ENCODE measurements around the gene SNX13.

The SNX13 gene

DNA sequence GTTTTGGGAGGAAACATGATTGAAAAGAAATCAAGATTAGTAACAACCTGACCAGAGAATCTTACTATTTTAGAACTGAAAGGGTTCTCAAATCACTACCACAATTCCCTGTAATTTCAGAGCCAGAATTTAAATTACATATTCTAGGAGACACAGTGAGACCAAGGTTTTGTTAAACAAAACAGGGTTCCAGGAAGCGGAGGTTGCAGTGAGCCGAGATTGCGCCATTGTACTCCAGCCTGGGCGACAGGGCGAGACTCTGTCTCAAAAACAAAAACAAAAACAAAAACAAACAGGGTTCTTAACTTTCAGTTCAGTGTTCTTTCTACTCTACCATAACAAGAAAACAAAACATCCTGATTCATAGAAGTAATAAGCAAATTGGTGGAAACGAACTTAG is 57.6 kb downstream of the SNX13 start:
- no peak for ATAC-seq (replicated peaks)
- Mint-ChIP-seq H3K27ac (no peak overlapping the region), H3K36me3 (ENCODE audit: insufficient read depth) (peaks cover 23% of the 10 kb centered on the region)

DNA sequence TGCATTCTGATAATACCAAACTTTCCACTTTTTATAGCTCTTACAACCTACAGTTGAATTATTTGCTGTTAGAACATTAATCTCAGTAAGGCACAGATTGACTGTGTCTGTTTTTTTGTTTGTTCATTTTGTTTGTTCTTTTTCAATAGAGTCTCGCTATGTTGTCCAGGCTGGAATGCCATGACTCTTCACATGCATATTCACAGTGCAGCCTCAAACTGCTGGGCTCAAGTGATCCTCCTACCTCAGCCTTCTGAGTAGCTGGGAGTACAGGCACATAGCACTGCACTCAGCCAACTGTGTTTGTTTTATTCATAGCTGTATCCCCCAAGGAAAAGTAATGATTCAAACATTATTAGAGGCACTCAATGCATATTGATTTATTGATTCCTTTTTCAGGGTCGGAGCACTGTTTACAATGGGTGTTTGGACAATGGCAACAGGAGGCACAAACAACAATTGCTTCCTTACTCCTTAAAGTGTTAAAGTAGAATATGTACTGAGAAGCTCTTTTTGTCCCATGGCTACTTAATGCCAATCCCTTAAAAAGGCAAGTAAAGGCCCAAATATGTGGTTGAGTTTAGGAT is 61.1 kb downstream of the SNX13 start:
- no peak for ATAC-seq (replicated peaks)
- Mint-ChIP-seq H3K27me3 (no peaks in the 10 kb centered on the region), H3K4me1 (ENCODE audit: low read depth in 2 of 2) (no peaks in the 10 kb centered on the region), H3K27ac (no peak overlapping the region), H3K36me3 (ENCODE audit: insufficient read depth) (peaks cover 11% of the 10 kb centered on the region), H3K4me3 (no peak overlapping the region), H3K9me3 (no peaks in the 10 kb centered on the region)
- no peak for DNase-seq

More for the DNA sequence above, 57.6 kb downstream of the SNX13 start:
- Mint-ChIP-seq H3K27me3 (no peaks in the 10 kb centered on the region), H3K4me3 (no peak overlapping the region), H3K9me3 (no peaks in the 10 kb centered on the region), H3K4me1 (ENCODE audit: low read depth in 2 of 2) (no peaks in the 10 kb centered on the region)
- DNase-seq: no peak

DNA sequence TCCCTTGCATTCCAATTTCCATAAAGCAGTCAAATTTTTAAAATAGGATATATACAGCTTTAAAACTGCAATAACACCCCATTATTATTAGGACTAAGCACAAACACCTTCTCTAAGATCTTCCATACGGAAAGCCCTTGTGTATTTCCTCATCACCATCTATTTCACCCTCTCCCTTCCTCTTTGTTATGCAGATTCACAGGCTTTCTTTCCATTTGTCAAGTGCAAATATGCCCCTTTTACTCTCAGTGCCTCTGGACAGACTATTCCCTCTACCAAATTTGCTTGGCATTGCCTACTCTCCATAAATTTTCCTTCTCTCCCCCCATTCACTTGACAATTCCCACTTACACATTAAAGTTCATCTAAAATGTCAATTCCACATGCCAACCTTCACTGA is 61.7 kb downstream of the SNX13 start:
- H3K27ac Mint-ChIP-seq: no peak overlapping the region
- no peak for ATAC-seq (replicated peaks)
- no peaks in the 10 kb centered on the region for H3K4me1 Mint-ChIP-seq (ENCODE audit: low read depth in 2 of 2)
- no peaks in the 10 kb centered on the region for H3K9me3 Mint-ChIP-seq
- H3K36me3 Mint-ChIP-seq (ENCODE audit: insufficient read depth): peaks cover 14% of the 10 kb centered on the region
- DNase-seq: no peak
- H3K4me3 Mint-ChIP-seq: no peak overlapping the region
- H3K27me3 Mint-ChIP-seq: no peaks in the 10 kb centered on the region

GRCh38 chr7:17871815-17872533 is 68.3 kb downstream of the SNX13 start:
- no peak overlapping the region for H3K4me3 Mint-ChIP-seq
- H3K9me3 Mint-ChIP-seq: no peaks in the 10 kb centered on the region
- H3K36me3 Mint-ChIP-seq (ENCODE audit: insufficient read depth): peaks cover 22% of the 10 kb centered on the region
- no peak for DNase-seq
- no peaks in the 10 kb centered on the region for H3K27me3 Mint-ChIP-seq
- H3K27ac Mint-ChIP-seq: no peak overlapping the region
- ATAC-seq (replicated peaks): no peak
- H3K4me1 Mint-ChIP-seq (ENCODE audit: low read depth in 2 of 2): no peaks in the 10 kb centered on the region

- H3K9me3 Mint-ChIP-seq: peaks cover 0 to 6% of the 10 kb centered on the region in 2 donors
- no peak for DNase-seq
Measured at GRCh38 chr7:17870406-17870805, 69.9 kb downstream of the SNX13 start.

DNA sequence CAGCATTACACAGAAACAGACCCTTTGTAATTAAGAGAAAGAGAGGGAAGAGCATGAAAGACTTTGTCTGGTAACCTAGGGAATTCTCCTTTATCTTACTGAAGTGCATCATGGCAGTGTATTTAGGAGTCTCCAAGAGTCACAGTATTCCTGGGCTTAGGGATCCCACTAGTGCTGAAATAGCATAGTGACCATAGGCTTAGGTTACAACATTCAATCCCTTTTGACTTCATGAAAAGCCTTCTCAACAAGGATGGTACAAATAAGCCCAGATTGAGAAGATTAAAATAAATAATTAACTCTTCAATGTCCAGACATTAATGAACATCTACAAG is 76.5 kb downstream of the SNX13 start:
- Mint-ChIP-seq H3K27me3 (no peaks in the 10 kb centered on the region), H3K9me3 (peaks cover 0 to 10% of the 10 kb centered on the region in 2 donors), H3K4me1 (ENCODE audit: low read depth in 2 of 2) (peaks cover 13 to 29% of the 10 kb centered on the region in 2 donors), H3K36me3 (ENCODE audit: insufficient read depth) (peaks cover 38% of the 10 kb centered on the region), H3K27ac (no peak overlapping the region), H3K4me3 (no peak overlapping the region)
- ATAC-seq (replicated peaks) (no peak), DNase-seq (no peak)

More at GRCh38 chr7:17870406-17870805, 69.9 kb downstream of the SNX13 start:
- Mint-ChIP-seq H3K4me1 (ENCODE audit: low read depth in 2 of 2) (no peaks in the 10 kb centered on the region), H3K36me3 (ENCODE audit: insufficient read depth) (peaks cover 30% of the 10 kb centered on the region), H3K27ac (no peak overlapping the region), H3K4me3 (no peak overlapping the region), H3K27me3 (no peaks in the 10 kb centered on the region)
- no peak for ATAC-seq (replicated peaks)

GRCh38 chr7:17863095-17863808 is 77.0 kb downstream of the SNX13 start:
- peaks cover 13 to 33% of the 10 kb centered on the region in 2 donors for H3K4me1 Mint-ChIP-seq (ENCODE audit: low read depth in 2 of 2)
- DNase-seq (no peak), ATAC-seq (replicated peaks) (no peak)
- peaks cover 38% of the 10 kb centered on the region for H3K36me3 Mint-ChIP-seq (ENCODE audit: insufficient read depth)
- no peak overlapping the region for H3K4me3 Mint-ChIP-seq
- peaks cover 0 to 10% of the 10 kb centered on the region in 2 donors for H3K9me3 Mint-ChIP-seq
- H3K27me3 Mint-ChIP-seq: no peaks in the 10 kb centered on the region
- H3K27ac Mint-ChIP-seq: peak overlapping the region in 1 of 2 donors; percentile 23

- ATAC-seq (replicated peaks): no peak
- H3K4me1 Mint-ChIP-seq (ENCODE audit: low read depth in 2 of 2): peaks cover 16 to 57% of the 10 kb centered on the region in 2 donors
- H3K36me3 Mint-ChIP-seq (ENCODE audit: insufficient read depth): peaks cover 17% of the 10 kb centered on the region
- no peak overlapping the region for H3K4me3 Mint-ChIP-seq
- peak overlapping the region in 1 of 2 donors; percentile 23 for H3K27ac Mint-ChIP-seq
- H3K27me3 Mint-ChIP-seq: no peaks in the 10 kb centered on the region
- peaks cover 0 to 2% of the 10 kb centered on the region in 2 donors for H3K9me3 Mint-ChIP-seq
- no peak for DNase-seq
Measured at GRCh38 chr7:17856251-17856650, 84.0 kb downstream of the SNX13 start.

DNA sequence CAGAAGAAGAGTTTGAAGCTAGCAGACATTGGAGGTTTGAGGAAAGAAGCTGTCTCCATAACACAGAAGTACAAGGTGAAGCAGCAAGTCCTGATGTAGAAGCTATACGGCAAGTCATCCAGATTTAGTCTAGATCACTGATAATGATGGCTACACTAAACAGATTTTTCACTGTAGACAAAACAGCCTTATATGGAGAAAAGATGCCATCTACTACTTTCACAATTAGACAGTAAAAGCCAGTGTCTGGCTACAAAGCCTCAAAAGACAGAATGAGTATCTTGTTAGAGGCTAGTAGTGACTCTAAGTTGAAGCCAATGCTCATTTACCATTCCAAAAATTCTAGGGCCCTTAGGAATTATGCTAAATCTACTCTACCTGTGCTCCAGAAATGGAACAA is 85.1 kb downstream of the SNX13 start:
- Mint-ChIP-seq H3K9me3 (peaks cover 0 to 2% of the 10 kb centered on the region in 2 donors), H3K4me3 (no peak overlapping the region), H3K4me1 (ENCODE audit: low read depth in 2 of 2) (peaks cover 9 to 49% of the 10 kb centered on the region in 2 donors), H3K27ac (peak overlapping the region in 1 of 2 donors; percentile 39), H3K27me3 (no peaks in the 10 kb centered on the region), H3K36me3 (ENCODE audit: insufficient read depth) (peaks cover 15% of the 10 kb centered on the region)
- ATAC-seq (replicated peaks) (no peak), DNase-seq (no peak)

DNA sequence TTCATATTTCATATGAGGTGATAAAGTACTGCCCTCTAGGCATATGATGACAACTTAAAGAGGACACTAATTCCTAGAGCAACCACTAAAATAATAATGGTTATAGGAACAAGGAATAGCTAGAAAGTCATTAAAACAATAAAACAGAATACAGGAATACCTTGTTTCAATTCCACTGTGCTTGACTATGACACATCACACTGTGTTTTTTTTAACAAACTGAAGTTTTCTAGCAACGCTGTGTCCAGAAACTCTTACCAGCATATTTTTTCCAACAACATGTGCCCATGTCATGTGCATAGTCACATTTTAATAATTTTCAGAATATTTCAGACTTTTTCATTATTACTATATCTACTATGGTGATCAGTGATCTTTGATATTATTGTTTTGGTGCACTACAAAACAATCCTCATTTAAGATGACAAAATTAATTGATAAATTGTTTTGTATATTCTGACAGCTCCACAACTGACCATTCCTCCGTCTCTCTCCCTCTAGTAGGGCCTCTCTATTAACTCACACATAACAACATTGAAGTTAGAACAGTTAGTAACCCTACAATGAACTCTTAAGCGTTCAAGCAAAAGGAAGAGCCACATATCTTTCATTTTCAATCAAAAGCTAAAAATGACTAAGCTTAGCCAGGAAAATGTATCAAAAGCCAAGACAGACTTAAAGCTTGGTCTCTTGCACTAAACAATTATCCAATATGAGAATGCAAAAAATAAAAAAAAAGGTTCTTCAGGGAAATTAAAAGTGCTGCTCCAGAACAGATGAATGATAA is 85.8 kb downstream of the SNX13 start:
- no peak overlapping the region for H3K4me3 Mint-ChIP-seq

GRCh38 chr7:17852361-17852760 is 87.9 kb downstream of the SNX13 start:
- Mint-ChIP-seq H3K27me3 (no peaks in the 10 kb centered on the region), H3K4me1 (ENCODE audit: low read depth in 2 of 2) (peaks cover 9 to 33% of the 10 kb centered on the region in 2 donors), H3K9me3 (peaks cover 0 to 2% of the 10 kb centered on the region in 2 donors), H3K4me3 (no peak overlapping the region), H3K36me3 (ENCODE audit: insufficient read depth) (peaks cover 9% of the 10 kb centered on the region), H3K27ac (peak overlapping the region in 1 of 2 donors; percentile 25)
- ATAC-seq (replicated peaks) (no peak), DNase-seq (no peak)

More for the DNA sequence above, 85.8 kb downstream of the SNX13 start:
- H3K36me3 Mint-ChIP-seq (ENCODE audit: insufficient read depth): peaks cover 12% of the 10 kb centered on the region
- H3K27me3 Mint-ChIP-seq: no peaks in the 10 kb centered on the region
- peak overlapping the region in 1 of 2 donors; percentile 39 for H3K27ac Mint-ChIP-seq
- peaks cover 9 to 43% of the 10 kb centered on the region in 2 donors for H3K4me1 Mint-ChIP-seq (ENCODE audit: low read depth in 2 of 2)
- DNase-seq (no peak), ATAC-seq (replicated peaks) (no peak)
- peaks cover 0 to 2% of the 10 kb centered on the region in 2 donors for H3K9me3 Mint-ChIP-seq

GRCh38 chr7:17849504-17849903 is 90.8 kb downstream of the SNX13 start:
- peaks cover 5 to 26% of the 10 kb centered on the region in 2 donors for H3K4me1 Mint-ChIP-seq (ENCODE audit: low read depth in 2 of 2)
- H3K36me3 Mint-ChIP-seq (ENCODE audit: insufficient read depth): no peaks in the 10 kb centered on the region
- peak overlapping the region in 1 of 2 donors; percentile 20 for H3K27ac Mint-ChIP-seq
- H3K4me3 Mint-ChIP-seq: no peak overlapping the region
- no peaks in the 10 kb centered on the region for H3K27me3 Mint-ChIP-seq
- ATAC-seq (replicated peaks) (no peak), DNase-seq (no peak)
- H3K9me3 Mint-ChIP-seq: no peaks in the 10 kb centered on the region

- no peak overlapping the region for H3K4me3 Mint-ChIP-seq
- DNase-seq: no peak
- H3K9me3 Mint-ChIP-seq: no peaks in the 10 kb centered on the region
- no peaks in the 10 kb centered on the region for H3K36me3 Mint-ChIP-seq (ENCODE audit: insufficient read depth)
- no peaks in the 10 kb centered on the region for H3K27me3 Mint-ChIP-seq
- no peak for ATAC-seq (replicated peaks)
- H3K27ac Mint-ChIP-seq: peak overlapping the region in 1 of 2 donors; percentile 20
- peaks cover 11 to 34% of the 10 kb centered on the region in 2 donors for H3K4me1 Mint-ChIP-seq (ENCODE audit: low read depth in 2 of 2)
Measured at GRCh38 chr7:17848516-17848915, 91.8 kb downstream of the SNX13 start.

All from effector memory CD8-positive, alpha-beta T cell (primary cell).